ENCODE results near the gene PSMA8. TPM values are rescaled to one million over a fixed set of nuclear protein-coding genes. Genes with fewer than 3 reads are reported as not detected.
A peak's percentile ranks its signal among the peaks of the same experiment; 100 is the strongest.

Gene PSMA8
- total and polyA plus RNA-seq, 11 donors, result 0.16 TPM; not detected in 10

- no peaks in the 10 kb centered on the region for H3K4me1 ChIP-seq
- no peak overlapping the region for H3K27ac ChIP-seq
- H3K27me3 ChIP-seq, result peaks cover 0 to 9% (median 0%) of the 10 kb centered on the region in 9 donors
- intact Hi-C loops (cut with DNase I), result no loop called here
- DNase-seq, result no peak
- H3K9me3 ChIP-seq, result no peaks in the 10 kb centered on the region
- 77 to 87% (median 84%) methylated on average over 4 of the region's 4 CpGs for WGBS, 4 donors
- ATAC-seq, result no peak
- H3K4me3 ChIP-seq, result no peak overlapping the region
- H3K36me3 ChIP-seq, result no peaks in the 10 kb centered on the region
- TF ChIP-seq POLR2A (IDR thresholded peaks at IDR 0.05) (no peak), CTCF (IDR thresholded peaks at IDR 0.05) (no peak)
Measured at GRCh38 chr18:26210147-26210546, 76.5 kb downstream of the PSMA8 start.

- TF ChIP-seq CTCF (IDR thresholded peaks at IDR 0.05) (no peak), POLR2A (IDR thresholded peaks at IDR 0.05) (no peak)
- Histone ChIP-seq H3K9me3 (no peaks in the 10 kb centered on the region), H3K27me3 (peaks cover 0 to 9% (median 0%) of the 10 kb centered on the region in 9 donors), H3K36me3 (no peaks in the 10 kb centered on the region), H3K4me1 (no peaks in the 10 kb centered on the region), H3K27ac (no peak overlapping the region), H3K4me3 (no peak overlapping the region)
- 61 to 68% (median 64%) methylated on average over 7 of the region's 7 CpGs for WGBS, 4 donors
- no peak for ATAC-seq
- intact Hi-C loops (cut with DNase I), result no loop called here
- no peak for DNase-seq
Measured at GRCh38 chr18:26215247-26215970, 81.7 kb downstream of the PSMA8 start.

GRCh38 chr18:26225022-26225693 lies 91.5 kb downstream of the PSMA8 start:
- WGBS, 4 donors, result 76 to 85% (median 82%) methylated on average over 7 of the region's 7 CpGs
- Histone ChIP-seq H3K27ac (no peak overlapping the region), H3K36me3 (no peaks in the 10 kb centered on the region), H3K27me3 (peaks cover 0 to 3% (median 0%) of the 10 kb centered on the region in 9 donors), H3K4me1 (peaks cover 0 to 20% (median 8%) of the 10 kb centered on the region in 12 donors), H3K4me3 (peak overlapping the region in 2 of 12 donors; percentile 74 to 83), H3K9me3 (no peaks in the 10 kb centered on the region)
- ATAC-seq (no peak), DNase-seq (no peak)
- intact Hi-C loops (cut with DNase I), result loop anchor here in 6 of 10 donors (2.0 to 10.0 kb wide), 4 partner anchors 20 to 430 kb away; partner anchors contain the start of gene SS18 (in 3 of the 6)
- TF ChIP-seq POLR2A (IDR thresholded peaks at IDR 0.05), result no peak
- no peak for TF ChIP-seq CTCF (IDR thresholded peaks at IDR 0.05)

- DNase-seq (no peak), ATAC-seq (no peak)
- intact Hi-C loops (cut with DNase I), result loop anchor here in 8 of 10 donors (1.0 to 10.0 kb wide), 6 partner anchors 21 to 429 kb away; partner anchors contain the start of gene SS18 (in 6 of the 8)
- Histone ChIP-seq H3K4me1 (peaks cover 0 to 20% (median 8%) of the 10 kb centered on the region in 12 donors), H3K9me3 (no peaks in the 10 kb centered on the region), H3K4me3 (peak overlapping the region in 11 of 12 donors; percentile 62 to 94 (median 79)), H3K27ac (peak overlapping the region in 9 of 12 donors; percentile 2 to 77 (median 66)), H3K27me3 (peaks cover 0 to 3% (median 0%) of the 10 kb centered on the region in 9 donors), H3K36me3 (no peaks in the 10 kb centered on the region)
- no peak for TF ChIP-seq CTCF (IDR thresholded peaks at IDR 0.05)
- no peak for TF ChIP-seq POLR2A (IDR thresholded peaks at IDR 0.05)
- WGBS, 4 donors, result 22 to 24% (median 23%) methylated on average over 8 of the region's 8 CpGs
Measured at GRCh38 chr18:26225915-26226228, 92.2 kb downstream of the PSMA8 start.
